ENCODE results near the gene FNBP1. TPM values are rescaled to one million over a fixed set of nuclear protein-coding genes. Genes with fewer than 3 reads are reported as not detected.
"Not testable (repeated sequence)": the region's sequence is repeated elsewhere in the genome, so short reads cannot be mapped to it uniquely, and the experiment has no call there.

Gene FNBP1
- total RNA-seq, 1 donor from 2014 or later: 80.4 TPM

DNA sequence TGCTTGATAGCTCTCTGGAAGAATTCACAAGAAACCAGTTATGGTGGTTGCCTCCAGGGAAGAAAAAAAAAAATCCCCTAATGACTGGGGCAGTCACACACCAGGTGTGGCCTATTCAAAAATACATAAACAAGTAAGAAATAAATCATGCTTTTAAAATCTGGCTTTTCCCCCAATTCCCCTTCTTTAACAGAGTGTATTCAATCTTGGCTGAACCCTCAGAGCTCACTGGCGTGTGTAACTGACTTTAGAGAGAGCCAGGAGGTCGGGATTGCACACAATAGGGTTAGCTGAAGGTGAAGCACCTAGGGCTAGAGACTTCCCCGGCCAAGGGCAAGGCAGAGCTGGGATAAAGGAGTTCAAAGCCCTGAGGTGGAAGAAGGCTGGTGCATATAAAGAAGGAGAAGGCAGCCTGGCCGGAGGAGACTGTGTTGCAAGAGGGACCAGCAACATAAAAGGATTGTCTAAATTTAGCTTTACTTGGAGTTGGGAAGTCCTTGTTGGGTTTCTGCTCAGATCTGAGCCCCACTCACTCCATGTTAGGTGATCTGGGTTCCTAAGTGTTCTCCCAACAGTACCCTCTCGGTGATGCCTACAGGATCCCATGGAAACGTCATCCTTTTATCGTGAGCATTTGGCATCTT, 19.7 kb downstream of the FNBP1 start:
- Mint-ChIP-seq H3K27me3 (ENCODE audit: unreplicated experiment) (no peaks in the 10 kb centered on the region), H3K9me3 (ENCODE audit: unreplicated experiment) (no peaks in the 10 kb centered on the region), H3K27ac (ENCODE audit: unreplicated experiment) (no peak overlapping the region), H3K4me1 (ENCODE audit: low read depth, unreplicated experiment) (no peaks in the 10 kb centered on the region), H3K36me3 (ENCODE audit: unreplicated experiment) (no peaks in the 10 kb centered on the region), H3K4me3 (ENCODE audit: unreplicated experiment) (no peak overlapping the region)
- no peak for DNase-seq
- no peak for TF ChIP-seq CTCF (IDR thresholded peaks at IDR 0.05; ENCODE audit: partially characterized antibody, unreplicated experiment)

- H3K27ac Mint-ChIP-seq (ENCODE audit: unreplicated experiment): no peak overlapping the region
- no peak overlapping the region for H3K4me3 Mint-ChIP-seq (ENCODE audit: unreplicated experiment)
- no peaks in the 10 kb centered on the region for H3K9me3 Mint-ChIP-seq (ENCODE audit: unreplicated experiment)
- no peaks in the 10 kb centered on the region for H3K4me1 Mint-ChIP-seq (ENCODE audit: low read depth, unreplicated experiment)
- H3K36me3 Mint-ChIP-seq (ENCODE audit: unreplicated experiment): no peaks in the 10 kb centered on the region
- TF ChIP-seq CTCF (IDR thresholded peaks at IDR 0.05; ENCODE audit: partially characterized antibody, unreplicated experiment): no peak
- H3K27me3 Mint-ChIP-seq (ENCODE audit: unreplicated experiment): no peaks in the 10 kb centered on the region
- no peak for DNase-seq
Measured at GRCh38 chr9:130022566-130023143, 20.3 kb downstream of the FNBP1 start.

DNA sequence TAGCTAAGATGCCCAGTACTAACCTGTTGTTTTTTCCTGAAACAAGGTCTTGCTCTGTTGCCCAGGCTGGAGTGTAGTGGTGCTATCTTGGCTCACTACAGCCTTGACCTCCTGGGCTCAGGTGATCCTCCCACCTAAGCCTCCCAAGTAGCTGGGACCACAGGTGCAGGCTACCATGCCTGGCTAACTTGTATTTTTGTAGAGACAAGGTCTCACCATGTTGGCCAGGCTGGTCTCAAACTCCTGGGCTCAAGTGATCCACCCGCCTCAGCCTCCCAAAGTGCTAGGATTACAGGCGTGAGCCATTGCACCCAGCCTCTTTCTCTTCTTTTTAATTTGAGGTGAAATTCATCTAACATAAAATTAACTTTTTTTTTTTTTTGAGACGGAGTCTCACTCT, 21.1 kb downstream of the FNBP1 start:
- H3K27me3 Mint-ChIP-seq (ENCODE audit: unreplicated experiment); H3K4me3 Mint-ChIP-seq (ENCODE audit: unreplicated experiment); H3K4me1 Mint-ChIP-seq (ENCODE audit: low read depth, unreplicated experiment); DNase-seq; H3K36me3 Mint-ChIP-seq (ENCODE audit: unreplicated experiment); H3K27ac Mint-ChIP-seq (ENCODE audit: unreplicated experiment); H3K9me3 Mint-ChIP-seq (ENCODE audit: unreplicated experiment): not testable (repeated sequence)

DNA sequence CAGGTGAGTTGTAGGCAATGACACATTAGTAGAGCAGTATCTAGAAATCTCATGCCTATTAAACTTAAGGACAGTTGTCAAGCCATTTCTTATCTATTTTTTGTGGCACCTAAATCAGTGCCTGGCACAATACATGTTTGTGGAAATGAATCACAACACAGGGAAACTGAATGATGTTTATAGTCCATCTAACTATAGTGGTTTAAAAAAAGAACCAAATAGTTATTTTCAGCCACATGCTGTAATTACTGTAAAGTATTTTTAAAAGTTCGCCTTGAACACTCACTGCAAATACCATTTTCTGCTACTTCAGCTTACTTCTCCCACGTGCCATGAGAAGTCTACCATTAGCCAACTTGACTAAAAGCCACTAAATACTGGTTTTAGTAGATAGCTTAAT, 21.9 kb downstream of the FNBP1 start:
- Mint-ChIP-seq H3K36me3 (ENCODE audit: unreplicated experiment) (peaks cover 4% of the 10 kb centered on the region), H3K4me1 (ENCODE audit: low read depth, unreplicated experiment) (no peaks in the 10 kb centered on the region), H3K27ac (ENCODE audit: unreplicated experiment) (no peak overlapping the region), H3K4me3 (ENCODE audit: unreplicated experiment) (no peak overlapping the region), H3K27me3 (ENCODE audit: unreplicated experiment) (no peaks in the 10 kb centered on the region), H3K9me3 (ENCODE audit: unreplicated experiment) (no peaks in the 10 kb centered on the region)
- no peak for DNase-seq
- no peak for TF ChIP-seq CTCF (IDR thresholded peaks at IDR 0.05; ENCODE audit: partially characterized antibody, unreplicated experiment)

DNA sequence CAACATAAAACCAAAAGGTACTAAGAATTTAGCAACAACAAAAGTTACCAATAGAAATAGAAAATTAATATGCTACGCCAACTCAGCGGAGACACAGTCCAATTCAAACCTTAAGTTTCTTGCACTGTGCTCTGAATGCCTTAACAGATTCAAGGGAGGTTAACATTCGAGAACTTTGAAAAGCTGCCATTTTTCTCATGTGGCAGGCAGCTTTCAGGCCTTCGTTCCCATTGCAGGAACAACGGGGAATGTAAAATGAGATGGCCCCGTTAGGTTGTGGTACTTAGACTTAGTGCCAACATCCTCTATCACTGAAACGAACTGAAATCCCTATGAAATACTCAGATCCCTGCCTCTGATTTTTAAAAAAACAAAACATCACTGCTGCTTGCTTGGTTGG, 22.4 kb downstream of the FNBP1 start:
- Mint-ChIP-seq H3K27ac (ENCODE audit: unreplicated experiment) (no peak overlapping the region), H3K9me3 (ENCODE audit: unreplicated experiment) (no peaks in the 10 kb centered on the region), H3K27me3 (ENCODE audit: unreplicated experiment) (no peaks in the 10 kb centered on the region), H3K4me1 (ENCODE audit: low read depth, unreplicated experiment) (no peaks in the 10 kb centered on the region), H3K36me3 (ENCODE audit: unreplicated experiment) (peaks cover 4% of the 10 kb centered on the region), H3K4me3 (ENCODE audit: unreplicated experiment) (no peak overlapping the region)
- DNase-seq: no peak
- TF ChIP-seq CTCF (IDR thresholded peaks at IDR 0.05; ENCODE audit: partially characterized antibody, unreplicated experiment): no peak

Data from glutamatergic neuron (in vitro differentiated cells).